Naive B cell (primary cell): ENCODE measurements around the gene OCLN. TPM values are rescaled to one million over a fixed set of nuclear protein-coding genes. Genes with fewer than 3 reads are reported as not detected.
A peak's percentile ranks its signal among the peaks of the same experiment; 100 is the strongest.
"Not testable (repeated sequence)": the region's sequence is repeated elsewhere in the genome, so short reads cannot be mapped to it uniquely, and the experiment has no call there.

Source experiments
- ATAC-seq, 2 donors: fragments of 150-1000 bp; cut with Tn5 transposase; 2 replicates each; pipeline ENCODE4 v1.10.0; 2021; ENCODE audit warnings: low read depth in 2 of 2, mild to moderate bottlenecking in 2 of 2, moderate library complexity in 2 of 2
- DNase-seq: peaks from one replicate; pipeline ENCODE4 v3.0.0; 2022
- H3K27ac Mint-ChIP-seq, 6 donors: one replicate each; pipeline ENCODE4 v1.8.0; 2020 to 2022; ENCODE audit warnings: mild to moderate bottlenecking in 6 of 6, mixed read lengths in 6 of 6, moderate library complexity in 5 of 6, inconsistent platforms in 2 of 6
- H3K27me3 Mint-ChIP-seq, 3 donors: one replicate each; pipeline ENCODE4 v1.8.0; 2021 to 2022; ENCODE audit warnings: mixed read lengths in 3 of 3, mild to moderate bottlenecking in 1 of 3
- H3K36me3 Mint-ChIP-seq, 2 donors: one replicate each; pipeline ENCODE4 v1.8.0; 2020 to 2022; ENCODE audit warnings: mixed read lengths in 2 of 2, inconsistent platforms in 1 of 2, mild to moderate bottlenecking in 1 of 2
- H3K4me1 Mint-ChIP-seq, 3 donors: one replicate each; pipeline ENCODE4 v1.8.0; 2020 to 2022; ENCODE audit warnings: mixed read lengths in 3 of 3, inconsistent platforms in 1 of 3, mild to moderate bottlenecking in 1 of 3, moderate library complexity in 1 of 3
- H3K4me3 Mint-ChIP-seq, 8 donors: one replicate each; pipeline ENCODE4 v1.8.0; 2020 to 2022; ENCODE audit warnings: mild to moderate bottlenecking in 8 of 8, mixed read lengths in 8 of 8, moderate library complexity in 8 of 8, inconsistent platforms in 2 of 8
- H3K9me3 Mint-ChIP-seq, 7 donors: one replicate each; pipeline ENCODE4 v1.8.0; 2020 to 2022; ENCODE audit warnings: mixed read lengths in 7 of 7, mild to moderate bottlenecking in 5 of 7, inconsistent platforms in 2 of 7, moderate library complexity in 1 of 7
- polyA plus RNA-seq, 6 donors: library from polyadenylated mRNA; unstranded; fragments of 300-500 nt; fragmentation: Illumina TruSeq; gene quantifications; one replicate each; pipeline ENCODE4 v1.2.3, GENCODE V29; 2021; ENCODE audit warnings: low read depth in 6 of 6

OCLN gene
- polyA plus RNA-seq, 6 donors from 2014 or later, result 0.07 to 0.20 (median 0.11) TPM; not detected in 3

DNA sequence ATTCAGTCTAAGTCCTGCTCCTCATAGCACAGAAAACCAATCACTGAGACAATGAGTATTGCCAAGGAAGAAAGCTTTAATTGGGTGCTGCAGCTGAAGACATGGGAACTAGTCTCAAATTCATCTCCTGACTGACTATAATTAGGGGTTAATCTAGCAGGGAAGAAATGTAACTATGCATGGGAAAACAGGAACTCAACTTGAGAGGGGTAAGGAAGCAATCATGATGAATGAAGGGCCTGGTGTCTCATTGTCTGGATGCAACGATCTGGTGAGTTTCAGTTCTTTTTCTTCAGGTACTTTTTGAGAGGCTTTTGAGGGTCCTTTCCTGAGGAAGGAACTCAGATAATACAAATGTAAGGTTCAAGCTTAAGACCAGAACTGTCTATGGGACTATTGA, 24.0 kb upstream of the OCLN start:
- peaks cover 0 to 8% (median 0%) of the 10 kb centered on the region in 3 donors for H3K27me3 Mint-ChIP-seq

DNA sequence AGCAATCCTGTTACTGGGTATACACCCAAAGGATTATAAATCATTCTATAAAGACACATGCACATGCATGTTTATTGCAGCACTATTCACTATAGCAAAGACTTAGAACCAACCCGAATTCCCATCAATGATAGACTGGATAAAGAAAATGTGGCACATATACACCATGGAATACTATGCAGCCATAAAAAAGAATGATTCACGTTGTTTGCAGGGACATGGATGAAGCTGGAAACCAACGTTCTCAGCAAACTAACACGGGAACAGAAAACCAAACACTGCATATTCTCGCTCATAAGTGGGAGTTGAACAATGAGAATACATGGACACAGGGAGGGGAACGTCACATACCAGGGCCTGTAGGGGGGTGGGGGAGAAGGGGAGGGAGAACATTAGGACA, 21.1 kb upstream of the OCLN start:
- H3K9me3 Mint-ChIP-seq, result peaks cover 3 to 13% (median 7%) of the 10 kb centered on the region in 7 donors
- ATAC-seq, H3K27me3 Mint-ChIP-seq, DNase-seq, H3K27ac Mint-ChIP-seq, H3K4me3 Mint-ChIP-seq, H3K4me1 Mint-ChIP-seq, H3K36me3 Mint-ChIP-seq: not testable (repeated sequence)

More for the DNA sequence above, 24.0 kb upstream of the OCLN start:
- Mint-ChIP-seq H3K27ac (no peak overlapping the region), H3K4me1 (peaks cover 0 to 4% (median 0%) of the 10 kb centered on the region in 3 donors), H3K4me3 (no peak overlapping the region), H3K36me3 (no peaks in the 10 kb centered on the region), H3K9me3 (peaks cover 3 to 13% (median 11%) of the 10 kb centered on the region in 7 donors)
- DNase-seq (no peak), ATAC-seq (no peak)

DNA sequence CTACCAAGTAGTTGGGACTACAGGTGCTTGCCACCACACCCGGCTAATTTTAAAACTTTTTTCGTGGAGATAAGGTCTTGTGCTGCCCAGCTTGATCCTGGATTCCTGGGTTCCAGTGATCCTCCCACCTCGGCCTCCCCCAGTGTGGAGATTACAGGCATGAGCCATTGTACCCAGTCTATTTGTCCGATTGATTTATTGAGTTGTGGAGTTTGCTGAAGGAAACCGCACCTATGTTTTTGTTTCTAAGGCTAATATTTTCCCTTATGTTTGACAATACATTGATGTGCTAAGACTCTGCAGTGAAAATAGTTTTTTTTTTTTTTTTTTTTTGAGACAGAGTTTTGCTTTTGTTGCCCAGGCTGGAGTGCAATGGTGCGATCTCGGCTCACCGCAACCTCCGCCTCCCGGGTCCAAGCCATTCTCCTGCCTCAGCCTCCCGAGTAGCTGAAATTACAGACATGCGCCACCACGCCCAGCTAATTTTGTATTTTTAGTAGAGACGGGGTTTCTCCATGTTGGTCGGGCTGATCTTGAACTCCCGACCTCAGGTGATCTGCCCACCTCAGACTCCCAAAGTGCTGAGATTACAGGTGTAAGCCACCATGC, 20.0 kb upstream of the OCLN start:
- Mint-ChIP-seq H3K9me3 (peaks cover 0 to 11% (median 7%) of the 10 kb centered on the region in 7 donors), H3K4me3 (peak overlapping the region in 2 of 8 donors; percentile 20 to 41)
- not testable (repeated sequence) for H3K27me3 Mint-ChIP-seq, ATAC-seq, H3K36me3 Mint-ChIP-seq, DNase-seq, H3K27ac Mint-ChIP-seq, H3K4me1 Mint-ChIP-seq

DNA sequence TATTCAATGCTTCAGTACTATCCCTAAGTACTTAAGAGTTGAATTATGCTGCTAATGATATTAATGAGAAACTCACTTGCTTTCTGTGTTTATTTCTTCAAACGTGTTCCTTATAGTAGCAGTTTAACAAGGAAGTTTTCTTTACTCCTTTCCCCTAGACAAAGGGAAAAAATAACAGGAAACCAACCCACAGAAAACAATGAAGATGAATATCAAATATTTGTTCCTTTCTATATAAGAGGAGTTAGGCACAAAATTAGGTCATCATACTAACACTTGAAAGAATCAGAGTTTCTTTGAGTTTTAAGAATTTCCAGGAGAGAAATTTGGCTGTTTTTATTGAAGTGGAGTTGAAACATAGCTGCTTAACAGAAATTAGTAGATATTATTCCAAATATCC, 15.4 kb upstream of the OCLN start:
- Mint-ChIP-seq H3K9me3 (peaks cover 0 to 2% (median 0%) of the 10 kb centered on the region in 7 donors), H3K36me3 (no peaks in the 10 kb centered on the region), H3K27me3 (no peaks in the 10 kb centered on the region), H3K4me1 (no peaks in the 10 kb centered on the region), H3K27ac (no peak overlapping the region), H3K4me3 (no peak overlapping the region)
- no peak for DNase-seq
- ATAC-seq, result no peak

DNA sequence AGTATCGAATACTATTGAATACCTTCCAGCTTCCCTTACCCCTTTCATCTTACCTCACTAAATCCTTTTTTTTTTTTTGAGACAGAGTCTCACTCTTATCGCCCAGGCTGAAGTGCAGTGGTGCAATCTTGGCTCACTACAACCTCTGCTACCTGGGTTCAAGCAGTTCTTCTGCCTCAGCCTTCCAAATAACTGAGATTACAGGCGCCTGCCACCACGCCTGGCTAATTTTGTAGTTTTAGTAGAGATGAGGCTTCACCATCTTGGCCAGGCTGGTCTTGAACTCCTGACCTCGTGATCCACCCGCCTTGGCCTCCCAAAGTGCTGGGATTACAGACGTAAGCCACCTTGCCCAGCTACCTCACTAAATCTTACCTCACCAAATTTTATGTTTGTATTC, 14.3 kb upstream of the OCLN start:
- not testable (repeated sequence) for DNase-seq, H3K27me3 Mint-ChIP-seq, ATAC-seq, H3K4me1 Mint-ChIP-seq, H3K27ac Mint-ChIP-seq, H3K9me3 Mint-ChIP-seq, H3K36me3 Mint-ChIP-seq, H3K4me3 Mint-ChIP-seq

DNA sequence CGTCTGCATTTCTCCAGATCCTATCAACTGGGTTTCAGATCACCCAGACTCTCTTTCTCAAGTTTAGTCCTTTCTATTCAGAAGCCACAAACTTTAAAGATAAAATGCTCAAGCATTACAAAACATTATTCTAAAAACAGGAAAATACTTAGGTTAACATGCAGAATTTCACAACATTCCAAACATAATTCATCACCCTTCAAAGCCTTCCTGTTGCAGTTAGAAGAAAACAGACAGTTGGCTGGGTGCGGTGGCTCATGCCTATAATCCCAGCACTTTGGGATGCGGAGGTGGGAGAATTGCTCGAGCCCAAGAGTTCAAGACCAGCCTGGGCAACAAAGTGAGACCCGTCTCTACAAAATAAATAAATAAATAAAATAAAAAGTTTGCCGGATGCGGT, 7.7 kb upstream of the OCLN start:
- H3K4me3 Mint-ChIP-seq, result no peak overlapping the region
- no peak for DNase-seq
- H3K27ac Mint-ChIP-seq, result no peak overlapping the region
- peaks cover 0 to 5% (median 0%) of the 10 kb centered on the region in 3 donors for H3K4me1 Mint-ChIP-seq
- H3K36me3 Mint-ChIP-seq, result no peaks in the 10 kb centered on the region
- peaks cover 0 to 2% (median 0%) of the 10 kb centered on the region in 7 donors for H3K9me3 Mint-ChIP-seq
- peaks cover 14 to 21% (median 16%) of the 10 kb centered on the region in 3 donors for H3K27me3 Mint-ChIP-seq
- no peak for ATAC-seq

DNA sequence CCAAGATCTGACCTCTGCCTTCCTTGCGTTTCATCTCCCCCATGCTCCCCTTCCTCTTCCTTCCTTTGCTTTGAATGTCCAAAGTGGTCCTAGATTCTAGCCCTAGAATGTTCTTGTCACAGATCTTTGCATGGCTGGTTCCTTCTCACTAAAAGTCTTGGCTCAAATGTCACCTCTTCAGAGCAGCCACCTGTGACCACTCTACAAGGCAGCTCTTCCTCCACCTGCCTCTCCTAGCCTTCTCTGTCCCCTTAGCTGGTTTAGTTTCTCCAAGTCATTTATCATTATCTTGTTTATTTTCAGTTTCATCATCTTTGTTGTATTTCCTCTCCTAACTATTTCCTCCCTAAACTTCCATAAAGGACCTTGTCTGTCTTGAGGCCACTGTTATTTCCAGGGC, 7.1 kb upstream of the OCLN start:
- Mint-ChIP-seq H3K4me1 (peaks cover 0 to 5% (median 0%) of the 10 kb centered on the region in 3 donors), H3K9me3 (peaks cover 0 to 2% (median 0%) of the 10 kb centered on the region in 7 donors), H3K4me3 (no peak overlapping the region), H3K36me3 (no peaks in the 10 kb centered on the region), H3K27me3 (peaks cover 15 to 21% (median 18%) of the 10 kb centered on the region in 3 donors), H3K27ac (peak overlapping the region in 1 of 6 donors; percentile 0)
- no peak for DNase-seq
- no peak for ATAC-seq

DNA sequence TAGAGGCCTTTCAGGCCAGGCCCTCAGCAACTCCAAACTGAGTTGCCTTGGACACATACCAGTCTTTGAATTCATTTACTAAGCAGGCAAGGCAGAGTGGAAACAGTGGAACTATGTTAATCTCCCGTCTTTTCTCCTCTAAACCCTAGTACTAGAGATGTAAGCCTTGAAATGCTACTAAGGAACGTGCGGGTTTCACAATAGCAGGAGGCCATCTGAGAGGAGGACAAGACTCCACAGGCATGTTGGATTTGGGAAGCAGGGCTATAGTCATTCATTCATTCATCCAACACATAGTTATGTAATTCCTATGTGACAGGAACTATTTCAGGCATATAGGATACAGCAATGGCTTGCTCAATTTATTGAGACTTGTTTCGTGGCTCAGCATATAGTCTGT, 3.3 kb upstream of the OCLN start:
- H3K4me3 Mint-ChIP-seq, result no peak overlapping the region
- peak overlapping the region in 1 of 6 donors; percentile 25 for H3K27ac Mint-ChIP-seq
- H3K36me3 Mint-ChIP-seq, result no peaks in the 10 kb centered on the region
- peaks cover 20 to 49% (median 45%) of the 10 kb centered on the region in 3 donors for H3K27me3 Mint-ChIP-seq
- H3K4me1 Mint-ChIP-seq, result peaks cover 0 to 17% (median 16%) of the 10 kb centered on the region in 3 donors
- no peaks in the 10 kb centered on the region for H3K9me3 Mint-ChIP-seq
- ATAC-seq (no peak), DNase-seq (no peak)

DNA sequence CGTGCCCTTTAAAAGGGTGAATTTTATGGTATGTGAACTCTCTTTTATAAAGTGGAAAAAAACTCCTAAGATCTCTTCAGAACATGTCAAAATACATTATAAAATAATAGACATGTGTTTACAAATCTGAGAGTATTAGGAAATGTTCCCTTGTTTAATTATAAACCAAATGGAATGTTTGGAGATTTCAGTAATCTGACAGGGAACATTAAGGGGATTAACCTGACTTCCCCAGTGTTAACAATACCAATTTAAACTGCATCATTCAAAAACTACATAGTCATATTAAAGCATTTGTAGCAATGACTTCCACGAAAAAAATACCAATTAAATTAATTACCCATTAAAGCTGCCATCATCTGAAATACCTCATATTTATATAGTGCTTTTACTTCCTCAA, 1.6 kb upstream of the OCLN start:
- no peaks in the 10 kb centered on the region for H3K9me3 Mint-ChIP-seq
- DNase-seq (no peak), ATAC-seq (no peak)
- H3K4me3 Mint-ChIP-seq, result peak overlapping the region in 3 of 8 donors; percentile 1 to 75 (median 72)
- H3K27me3 Mint-ChIP-seq, result peaks cover 36 to 58% (median 44%) of the 10 kb centered on the region in 3 donors
- no peak overlapping the region for H3K27ac Mint-ChIP-seq
- H3K36me3 Mint-ChIP-seq, result no peaks in the 10 kb centered on the region
- peaks cover 0 to 21% (median 11%) of the 10 kb centered on the region in 3 donors for H3K4me1 Mint-ChIP-seq

DNA sequence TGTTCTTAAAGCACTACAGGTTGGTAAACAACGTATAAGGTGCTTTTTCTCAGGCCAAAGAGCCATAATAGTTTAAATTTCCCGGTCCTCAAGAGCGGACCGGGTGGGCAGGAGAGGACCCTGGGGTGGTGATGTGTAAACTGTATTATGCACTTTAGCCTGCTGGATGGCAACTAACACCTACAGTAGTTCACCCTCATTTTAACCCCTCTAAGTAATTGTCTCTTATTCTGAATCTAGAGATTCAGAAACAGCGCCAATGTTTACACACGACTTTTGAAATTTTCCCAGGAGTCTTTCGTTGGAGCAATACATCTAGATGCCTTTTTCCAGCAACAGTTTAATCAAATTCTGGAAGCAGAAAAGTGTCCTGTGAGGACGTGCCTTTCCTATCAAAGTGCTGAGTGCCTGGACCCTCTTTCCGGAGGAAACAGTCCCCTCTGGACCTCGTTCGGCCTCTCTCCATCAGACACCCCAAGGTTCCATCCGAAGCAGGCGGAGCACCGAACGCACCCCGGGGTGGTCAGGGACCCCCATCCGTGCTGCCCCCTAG, 676 bp upstream of the OCLN start:
- ATAC-seq, result no peak
- Mint-ChIP-seq H3K27ac (no peak overlapping the region), H3K27me3 (peaks cover 40 to 60% (median 50%) of the 10 kb centered on the region in 3 donors), H3K36me3 (no peaks in the 10 kb centered on the region), H3K9me3 (no peaks in the 10 kb centered on the region), H3K4me1 (peaks cover 0 to 21% (median 11%) of the 10 kb centered on the region in 3 donors), H3K4me3 (peak overlapping the region; percentile 65 to 82 (median 72))
- DNase-seq, result no peak

DNA sequence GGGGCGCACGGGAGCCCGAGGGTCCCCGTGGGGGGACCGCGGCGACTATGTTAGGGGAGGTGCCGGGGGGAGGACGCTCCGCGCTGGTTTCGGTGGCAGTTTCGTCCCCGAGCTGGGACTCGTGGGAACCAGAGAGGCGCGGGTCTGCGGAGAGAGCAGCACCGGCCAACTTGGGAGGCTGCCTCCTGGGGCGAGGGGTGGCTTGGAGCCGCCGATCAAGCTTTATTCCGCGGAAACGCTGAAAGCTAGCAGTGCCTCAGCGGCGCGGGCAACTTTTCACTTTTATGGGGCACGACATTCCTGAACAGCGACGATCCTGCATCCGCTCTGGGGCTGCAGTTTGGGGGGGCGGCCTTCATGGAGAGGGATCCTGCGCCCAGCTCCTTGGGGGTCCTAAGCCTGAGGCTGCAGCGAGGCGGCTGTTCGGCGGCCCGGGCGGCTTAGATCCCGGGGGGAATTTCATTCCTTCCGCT, 369 bp downstream of the OCLN start:
- ATAC-seq, result peak; percentile 18 to 38
- H3K27ac Mint-ChIP-seq, result no peak overlapping the region
- H3K4me1 Mint-ChIP-seq, result peaks cover 0 to 21% (median 11%) of the 10 kb centered on the region in 3 donors
- no peaks in the 10 kb centered on the region for H3K9me3 Mint-ChIP-seq
- no peaks in the 10 kb centered on the region for H3K36me3 Mint-ChIP-seq
- peak overlapping the region in 7 of 8 donors; percentile 65 to 85 (median 77) for H3K4me3 Mint-ChIP-seq
- DNase-seq, result no peak
- H3K27me3 Mint-ChIP-seq, result peaks cover 40 to 60% (median 54%) of the 10 kb centered on the region in 3 donors

DNA sequence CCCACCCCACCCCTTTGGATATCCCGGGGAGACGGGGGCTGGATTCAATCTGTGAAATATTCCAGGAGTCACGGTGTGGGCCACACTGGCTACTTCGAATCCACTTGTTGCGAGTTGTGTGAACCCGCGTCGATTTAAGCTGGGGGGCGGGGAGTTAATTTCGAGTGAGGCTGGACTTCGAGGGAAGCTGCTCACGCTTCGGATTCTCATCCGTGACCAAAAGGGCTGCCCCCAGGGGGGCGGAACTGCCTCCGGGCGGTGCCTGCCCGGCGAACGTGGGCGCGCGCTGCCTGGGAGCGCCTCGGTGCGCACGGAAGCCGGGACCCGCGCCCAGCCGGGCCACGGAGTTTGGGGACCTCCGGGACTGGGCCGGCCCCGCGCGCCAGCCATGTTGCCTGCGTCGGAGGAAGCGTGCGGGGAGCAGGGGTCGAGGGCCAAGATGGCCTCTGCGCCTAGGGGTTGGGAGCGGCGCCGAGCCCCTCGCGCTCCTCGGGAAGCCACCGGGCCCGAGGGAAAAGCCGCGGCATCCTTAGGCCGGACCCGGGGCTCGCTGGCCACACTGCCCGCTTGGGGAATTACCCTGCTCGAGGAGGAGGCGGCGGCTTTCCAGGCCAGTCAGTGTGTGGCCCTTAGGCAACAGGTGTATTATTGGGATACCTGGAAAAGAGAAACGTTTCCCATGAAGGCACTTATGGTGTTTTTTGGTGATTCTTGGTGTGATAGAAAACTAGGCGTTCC, 975 bp downstream of the OCLN start:
- H3K4me3 Mint-ChIP-seq, result peak overlapping the region in 7 of 8 donors; percentile 65 to 85 (median 78)
- H3K27ac Mint-ChIP-seq, result no peak overlapping the region
- peaks cover 0 to 21% (median 11%) of the 10 kb centered on the region in 3 donors for H3K4me1 Mint-ChIP-seq
- H3K36me3 Mint-ChIP-seq, result no peaks in the 10 kb centered on the region
- no peak for ATAC-seq
- no peaks in the 10 kb centered on the region for H3K9me3 Mint-ChIP-seq
- DNase-seq, result no peak
- peaks cover 39 to 60% (median 53%) of the 10 kb centered on the region in 3 donors for H3K27me3 Mint-ChIP-seq

DNA sequence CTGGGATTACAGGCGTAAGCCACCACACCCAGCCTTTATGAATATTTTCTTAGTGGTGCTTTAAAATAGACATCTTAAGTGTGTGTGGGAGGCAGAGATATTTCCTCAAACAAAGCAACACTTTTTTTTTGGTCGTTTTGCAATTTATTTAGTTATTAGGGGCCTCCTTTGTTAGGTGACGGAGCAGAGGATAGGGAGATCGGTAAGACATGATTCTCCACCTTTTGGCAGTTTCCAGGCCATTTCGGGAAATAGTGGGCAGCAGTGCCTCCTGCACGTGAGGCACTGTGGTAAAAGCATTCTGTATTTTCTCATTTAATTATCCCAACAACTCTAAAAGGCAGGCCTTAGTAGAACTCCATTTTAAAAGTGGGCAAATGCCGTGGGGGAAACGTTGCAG, 1.9 kb downstream of the OCLN start:
- ATAC-seq (no peak), DNase-seq (no peak)
- Mint-ChIP-seq H3K27ac (no peak overlapping the region), H3K9me3 (no peaks in the 10 kb centered on the region), H3K4me1 (peaks cover 0 to 21% (median 11%) of the 10 kb centered on the region in 3 donors), H3K4me3 (peak overlapping the region in 7 of 8 donors; percentile 19 to 81 (median 63)), H3K36me3 (no peaks in the 10 kb centered on the region), H3K27me3 (peaks cover 33 to 53% (median 47%) of the 10 kb centered on the region in 3 donors)
